OCI-LY3 (cell line): Measurements from ENCODE around the gene METTL13.

Source experiments
- H2AFZ ChIP-seq: fragments of 200-600, 300-600 bp; shearing (Covaris generic); 2 replicates; pipeline ENCODE4 v1.6.0; 2014; ENCODE audit warnings: antibody characterized with exemption, low read depth, low read length
- H3K27ac ChIP-seq: fragments of 200-600, 300-600 bp; sonication (generic); 2 replicates; pipeline ENCODE4 v1.5.1; 2014; ENCODE audit warnings: mild to moderate bottlenecking, low read length, moderate library complexity, mixed read lengths
- H3K27me3 ChIP-seq: fragments of 200-600, 300-600 bp; sonication (generic); 2 replicates; pipeline ENCODE4 v1.6.1; 2014; ENCODE audit warnings: low read depth, low read length, mixed read lengths
- H3K36me3 ChIP-seq: fragments of 200-600, 300-600 bp; sonication (generic); replicated peaks from 2 replicates; pipeline ENCODE3; 2014; ENCODE audit warnings: low read depth, low read length, mixed read lengths
- H3K4me1 ChIP-seq: fragments of 300-600, 200-600 bp; sonication (generic); 2 replicates; pipeline ENCODE4 v1.6.1; 2014; ENCODE audit warnings: low read length, mixed read lengths
- H3K4me2 ChIP-seq: fragments of 200-600, 300-600 bp; sonication (generic); 2 replicates; pipeline ENCODE4 v1.6.1; 2014; ENCODE audit warnings: low read length, mixed read lengths
- H3K4me3 ChIP-seq: fragments of 300-600, 200-600 bp; sonication (generic); 2 replicates; pipeline ENCODE4 v1.5.1; 2014; ENCODE audit warnings: antibody characterized with exemption, mild to moderate bottlenecking, low read length, moderate library complexity
- H3K79me2 ChIP-seq: fragments of 300-600, 200-600 bp; shearing (Covaris generic); 2 replicates; pipeline ENCODE4 v1.6.1; 2014; ENCODE audit warnings: mild to moderate bottlenecking, low read length, mixed read lengths
- H3K9ac ChIP-seq: fragments of 300-600, 200-600 bp; shearing (Covaris generic); 2 replicates; pipeline ENCODE4 v1.6.0; 2014; ENCODE audit warnings: mild to moderate bottlenecking, low read length, moderate library complexity
- H3K9me3 ChIP-seq: fragments of 200-600, 300-600 bp; shearing (Covaris generic); 2 replicates; pipeline ENCODE4 v1.6.1; 2014; ENCODE audit warnings: low read length, mixed read lengths; ENCODE audit not compliant: insufficient read depth
- H4K20me1 ChIP-seq: fragments of 200-600, 300-600 bp; sonication (generic); 2 replicates; pipeline ENCODE4 v1.6.1; 2016; ENCODE audit warnings: low read length, mixed read lengths; ENCODE audit not compliant: insufficient read depth
- EZH2phosphoT487 ChIP-seq: fragments of 200-600 bp; shearing (Covaris generic); IDR thresholded peaks from 2 replicates; pipeline ENCODE4 v1.6.1; 2018; ENCODE audit warnings: antibody characterized with exemption, mixed run types, low read depth
- TF ChIP-seq, protein P1 (sequence below): fragments of 200-600, 300-600 bp; sonication (generic); IDR thresholded peaks from 2 replicates; pipeline ENCODE4 v1.5.1; 2014; ENCODE audit warnings: antibody characterized with exemption, low read length, low read depth

The METTL13 gene

DNA sequence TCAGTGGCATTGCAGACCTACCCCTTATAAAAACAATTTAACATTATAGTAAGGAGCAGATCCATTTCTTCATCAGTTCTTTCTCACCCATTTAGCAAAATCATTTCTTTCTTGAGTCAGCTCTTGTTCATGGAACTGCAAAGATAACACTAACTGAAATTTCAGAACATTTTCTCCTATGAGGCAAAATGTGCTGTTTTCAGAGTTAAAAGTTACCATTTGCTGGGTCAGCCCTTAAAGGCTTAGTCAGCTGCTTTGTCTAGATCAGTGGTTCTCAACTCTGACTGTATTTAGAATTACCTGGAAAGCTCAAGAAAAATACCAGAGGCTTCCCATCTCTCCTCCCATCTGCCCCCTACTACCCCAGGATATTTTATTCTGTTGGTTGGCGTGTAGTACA, 12.2 kb downstream of the METTL13 start:
- H3K4me1 ChIP-seq: no peaks in the 10 kb centered on the region
- no peak overlapping the region for H2AFZ ChIP-seq
- no peak overlapping the region for H3K4me3 ChIP-seq
- H3K27me3 ChIP-seq: no peaks in the 10 kb centered on the region
- no peaks in the 10 kb centered on the region for H4K20me1 ChIP-seq
- H3K4me2 ChIP-seq: no peak overlapping the region
- no peaks in the 10 kb centered on the region for H3K9me3 ChIP-seq
- no peak overlapping the region for H3K9ac ChIP-seq
- TF ChIP-seq EZH2phosphoT487: no peak
- TF ChIP-seq, protein P1, sequence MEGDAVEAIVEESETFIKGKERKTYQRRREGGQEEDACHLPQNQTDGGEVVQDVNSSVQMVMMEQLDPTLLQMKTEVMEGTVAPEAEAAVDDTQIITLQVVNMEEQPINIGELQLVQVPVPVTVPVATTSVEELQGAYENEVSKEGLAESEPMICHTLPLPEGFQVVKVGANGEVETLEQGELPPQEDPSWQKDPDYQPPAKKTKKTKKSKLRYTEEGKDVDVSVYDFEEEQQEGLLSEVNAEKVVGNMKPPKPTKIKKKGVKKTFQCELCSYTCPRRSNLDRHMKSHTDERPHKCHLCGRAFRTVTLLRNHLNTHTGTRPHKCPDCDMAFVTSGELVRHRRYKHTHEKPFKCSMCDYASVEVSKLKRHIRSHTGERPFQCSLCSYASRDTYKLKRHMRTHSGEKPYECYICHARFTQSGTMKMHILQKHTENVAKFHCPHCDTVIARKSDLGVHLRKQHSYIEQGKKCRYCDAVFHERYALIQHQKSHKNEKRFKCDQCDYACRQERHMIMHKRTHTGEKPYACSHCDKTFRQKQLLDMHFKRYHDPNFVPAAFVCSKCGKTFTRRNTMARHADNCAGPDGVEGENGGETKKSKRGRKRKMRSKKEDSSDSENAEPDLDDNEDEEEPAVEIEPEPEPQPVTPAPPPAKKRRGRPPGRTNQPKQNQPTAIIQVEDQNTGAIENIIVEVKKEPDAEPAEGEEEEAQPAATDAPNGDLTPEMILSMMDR: no peak
- no peaks in the 10 kb centered on the region for H3K79me2 ChIP-seq
- peaks cover 84% of the 10 kb centered on the region for H3K36me3 ChIP-seq
- H3K27ac ChIP-seq: no peak overlapping the region

GRCh38 chr1:171794085-171794484, 12.6 kb downstream of the METTL13 start:
- no peak for TF ChIP-seq EZH2phosphoT487
- TF ChIP-seq, protein P1: no peak
- no peaks in the 10 kb centered on the region for H3K9me3 ChIP-seq
- H2AFZ ChIP-seq: no peak overlapping the region
- no peaks in the 10 kb centered on the region for H4K20me1 ChIP-seq
- H3K79me2 ChIP-seq: no peaks in the 10 kb centered on the region
- H3K27ac ChIP-seq: no peak overlapping the region
- H3K4me3 ChIP-seq: no peak overlapping the region
- H3K4me2 ChIP-seq: no peak overlapping the region
- H3K4me1 ChIP-seq: no peaks in the 10 kb centered on the region
- H3K36me3 ChIP-seq: peaks cover 79% of the 10 kb centered on the region
- no peak overlapping the region for H3K9ac ChIP-seq
- H3K27me3 ChIP-seq: no peaks in the 10 kb centered on the region

GRCh38 chr1:171796592-171796991, 15.1 kb downstream of the METTL13 start:
- H3K27me3 ChIP-seq: no peaks in the 10 kb centered on the region
- H2AFZ ChIP-seq: no peak overlapping the region
- no peaks in the 10 kb centered on the region for H4K20me1 ChIP-seq
- H3K9me3 ChIP-seq: no peaks in the 10 kb centered on the region
- H3K4me1 ChIP-seq: no peaks in the 10 kb centered on the region
- H3K79me2 ChIP-seq: no peaks in the 10 kb centered on the region
- H3K4me2 ChIP-seq: no peak overlapping the region
- no peak overlapping the region for H3K27ac ChIP-seq
- no peak overlapping the region for H3K9ac ChIP-seq
- H3K4me3 ChIP-seq: no peak overlapping the region
- TF ChIP-seq, protein P1: no peak
- no peak for TF ChIP-seq EZH2phosphoT487
- peaks cover 56% of the 10 kb centered on the region for H3K36me3 ChIP-seq

DNA sequence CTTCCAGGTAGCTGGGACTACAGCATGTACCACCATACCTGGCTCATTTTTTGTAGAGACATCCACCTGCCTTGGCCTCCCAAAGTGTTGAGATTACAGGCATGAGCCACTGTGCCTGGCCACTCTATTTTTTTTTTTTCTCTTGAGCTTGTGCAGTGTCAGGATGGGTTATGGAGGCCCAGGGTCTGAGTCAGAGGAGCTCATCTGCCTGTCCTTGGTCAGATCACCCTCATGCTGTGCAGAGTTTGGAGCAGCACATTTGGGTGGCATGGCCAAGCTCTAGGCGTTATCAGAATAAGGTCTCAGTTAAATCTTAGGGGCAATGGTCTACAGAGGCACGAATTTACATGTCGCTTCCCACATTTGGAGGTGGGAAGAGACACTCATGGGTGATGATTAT, 16.9 kb downstream of the METTL13 start:
- no peaks in the 10 kb centered on the region for H3K79me2 ChIP-seq
- H3K27ac ChIP-seq: no peak overlapping the region
- no peaks in the 10 kb centered on the region for H3K9me3 ChIP-seq
- H3K4me2 ChIP-seq: no peak overlapping the region
- no peak overlapping the region for H3K4me3 ChIP-seq
- no peaks in the 10 kb centered on the region for H3K27me3 ChIP-seq
- H2AFZ ChIP-seq: no peak overlapping the region
- H3K36me3 ChIP-seq: peaks cover 39% of the 10 kb centered on the region
- TF ChIP-seq, protein P1: no peak
- no peak for TF ChIP-seq EZH2phosphoT487
- H4K20me1 ChIP-seq: no peaks in the 10 kb centered on the region
- no peaks in the 10 kb centered on the region for H3K4me1 ChIP-seq
- no peak overlapping the region for H3K9ac ChIP-seq
